ENCODE results near the gene MAGEA2. TPM values are rescaled to one million over a fixed set of nuclear protein-coding genes. Genes with fewer than 3 reads are reported as not detected.
"Not testable (repeated sequence)": the region's sequence is repeated elsewhere in the genome, so short reads cannot be mapped to it uniquely, and the experiment has no call there.

MAGEA2 gene, protein sequence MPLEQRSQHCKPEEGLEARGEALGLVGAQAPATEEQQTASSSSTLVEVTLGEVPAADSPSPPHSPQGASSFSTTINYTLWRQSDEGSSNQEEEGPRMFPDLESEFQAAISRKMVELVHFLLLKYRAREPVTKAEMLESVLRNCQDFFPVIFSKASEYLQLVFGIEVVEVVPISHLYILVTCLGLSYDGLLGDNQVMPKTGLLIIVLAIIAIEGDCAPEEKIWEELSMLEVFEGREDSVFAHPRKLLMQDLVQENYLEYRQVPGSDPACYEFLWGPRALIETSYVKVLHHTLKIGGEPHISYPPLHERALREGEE
- not detected for total RNA-seq

DNA sequence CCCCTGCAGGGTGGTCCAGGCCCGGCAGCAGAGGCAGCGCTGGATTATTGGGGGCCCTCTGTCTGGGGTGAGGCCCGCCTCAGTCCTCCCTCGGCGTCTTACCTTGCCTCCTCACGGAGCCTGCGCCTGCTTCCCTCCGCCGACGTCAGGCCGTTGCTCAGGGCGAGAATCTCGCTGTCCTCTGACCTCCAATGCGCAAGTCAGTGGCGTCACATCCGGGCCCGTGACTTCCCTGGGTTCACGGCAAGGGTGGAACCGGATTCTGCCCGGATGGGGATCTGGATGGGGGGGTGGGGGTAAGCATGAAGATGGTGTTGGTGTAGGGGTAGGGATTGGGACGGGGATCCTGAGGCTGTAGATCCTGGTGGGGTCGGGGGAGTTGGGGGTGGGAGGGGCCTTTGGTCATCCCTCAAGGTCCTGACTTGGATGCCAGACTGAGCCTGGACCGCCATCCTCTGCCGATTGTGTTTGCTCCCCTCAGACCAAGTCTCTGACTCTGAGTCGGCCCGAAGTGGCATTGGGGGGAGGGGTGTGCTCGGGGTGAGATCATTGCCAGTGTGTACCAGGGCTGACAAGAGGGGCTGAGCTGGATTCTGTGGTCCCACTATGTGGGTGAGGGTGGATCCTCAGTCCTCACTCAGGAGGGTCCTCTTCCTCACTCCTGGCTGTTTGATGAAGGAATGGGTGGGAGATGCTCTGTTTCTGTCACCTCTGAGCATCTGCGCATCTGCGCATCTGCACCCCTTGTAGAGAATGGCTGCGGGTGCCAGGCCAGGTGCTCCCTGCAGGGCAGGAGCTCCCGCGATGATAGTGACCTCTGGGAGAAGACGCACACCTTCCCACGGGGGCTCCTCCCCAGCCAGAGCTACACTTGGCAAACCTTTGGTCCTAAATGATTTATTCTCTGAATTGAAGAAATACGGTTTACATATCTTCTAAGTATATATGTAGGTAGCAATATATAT lies at the start of gene MAGEA2:
MAGEA2 (minus strand) TSS at position 157 of the 965 bp plus-strand sequence. CDS start 2,479 bp downstream, outside the sequence.
- not testable (repeated sequence) for FAIRE-seq

DNA sequence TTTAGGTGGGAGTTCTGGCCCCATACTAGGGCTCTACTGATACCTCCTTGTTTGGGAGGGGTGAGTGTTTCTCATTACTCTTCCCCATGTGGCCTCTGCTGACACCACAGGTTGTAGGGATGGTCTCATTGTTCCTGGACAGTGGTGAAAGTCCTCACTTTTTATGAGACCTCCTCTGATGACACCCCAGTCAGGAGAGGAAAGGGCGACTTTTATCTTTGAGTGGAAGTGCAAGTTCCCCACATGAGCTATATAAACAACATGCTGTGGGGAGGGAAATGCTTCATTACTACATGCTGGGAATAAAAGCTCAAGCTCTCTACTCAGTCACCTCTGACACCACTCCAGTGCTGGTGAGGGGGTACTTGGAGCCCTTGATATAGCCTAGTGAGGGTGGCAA lies 45.3 kb upstream of the MAGEA2 start:
- FAIRE-seq (no peak), DNase-seq (ENCODE audit: low spot score in 2 of 2) (no peak)

More for the DNA sequence above, at the start of gene MAGEA2:
- not testable (repeated sequence) for DNase-seq (ENCODE audit: low spot score in 2 of 2)

DNA sequence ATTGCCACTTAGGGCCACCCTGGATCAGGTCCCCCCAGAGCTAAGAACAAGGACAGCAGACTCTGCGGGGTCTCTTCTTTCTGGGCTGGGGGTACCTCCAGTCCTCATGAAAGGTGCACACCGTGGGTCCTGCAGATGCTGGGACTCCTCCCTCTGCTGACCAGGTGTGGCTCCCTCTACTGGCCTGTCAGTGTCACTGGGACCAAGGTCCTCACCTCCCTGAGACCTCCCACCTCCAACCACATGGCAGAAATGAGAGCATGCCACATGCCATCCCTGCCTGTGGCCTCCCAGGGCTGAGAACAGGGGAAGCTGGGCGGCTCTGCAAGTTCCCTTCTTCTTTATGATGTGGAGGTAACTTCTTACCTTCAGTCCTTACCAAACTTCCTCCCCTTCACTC lies 33.4 kb upstream of the MAGEA2 start:
- not testable (repeated sequence) for DNase-seq (ENCODE audit: low spot score in 2 of 2); FAIRE-seq

DNA sequence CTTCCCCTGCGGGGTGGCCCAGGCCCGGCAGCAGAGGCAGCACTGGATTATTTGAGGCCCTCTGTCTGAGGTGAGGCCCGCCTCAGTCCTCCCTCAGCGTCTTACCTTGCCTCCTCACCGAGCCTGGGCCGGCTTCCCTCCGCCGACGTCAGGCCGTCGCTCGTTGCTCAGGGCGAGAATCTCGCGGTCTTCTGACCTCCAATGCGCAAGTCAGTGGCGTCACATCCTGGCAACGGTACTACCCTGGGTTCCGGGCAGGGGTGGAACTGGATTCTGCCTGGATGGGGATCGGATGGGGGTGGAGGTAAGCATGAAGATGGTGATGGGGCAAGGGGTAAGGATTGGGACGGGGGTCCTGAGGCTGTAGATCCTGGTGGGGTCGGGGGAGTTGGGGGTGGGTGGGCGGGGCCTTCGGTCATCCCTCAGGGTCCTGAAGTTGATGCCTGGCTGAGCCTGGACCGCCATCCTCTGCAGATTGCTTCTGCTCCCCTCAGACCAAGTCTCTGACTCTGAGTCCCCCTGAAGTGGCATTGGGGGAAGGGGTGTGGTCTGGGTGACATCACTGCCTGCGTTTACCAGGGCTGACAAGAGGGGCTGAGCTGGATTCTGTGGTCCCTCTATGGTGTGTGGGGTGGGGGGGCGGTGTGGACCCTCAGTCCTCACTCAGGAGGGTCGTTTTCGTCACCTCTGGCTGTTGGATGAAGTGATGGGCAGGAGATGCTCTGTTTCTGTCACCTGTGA lies 16.1 kb upstream of the MAGEA2 start, which contains the start of gene MAGEA6:
MAGEA6 (minus strand) TSS at position 141 of the 741 bp plus-strand sequence. CDS start 2,039 bp downstream, outside the sequence.
- DNase-seq (ENCODE audit: low spot score in 2 of 2); FAIRE-seq: not testable (repeated sequence)

DNA sequence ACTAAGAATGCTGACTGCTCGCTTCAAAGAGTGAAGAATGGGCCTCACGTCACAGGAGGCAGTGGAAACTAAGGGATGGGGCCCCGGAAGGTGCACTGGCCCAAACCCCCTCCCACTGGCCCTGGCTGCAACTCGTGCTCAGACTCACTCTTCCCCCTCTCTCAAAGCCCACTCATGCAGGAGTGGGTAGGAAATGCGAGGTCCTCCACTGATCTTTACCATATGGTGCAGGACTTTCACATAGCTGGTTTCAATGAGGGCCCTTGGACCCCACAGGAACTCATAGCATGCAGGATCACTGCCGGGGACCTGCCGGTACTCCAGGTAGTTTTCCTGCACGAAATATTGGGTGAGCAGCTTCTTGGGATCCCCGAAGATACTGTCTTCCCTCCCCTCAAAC lies 12.9 kb upstream of the MAGEA2 start:
- DNase-seq (ENCODE audit: low spot score in 2 of 2); FAIRE-seq: not testable (repeated sequence)

DNA sequence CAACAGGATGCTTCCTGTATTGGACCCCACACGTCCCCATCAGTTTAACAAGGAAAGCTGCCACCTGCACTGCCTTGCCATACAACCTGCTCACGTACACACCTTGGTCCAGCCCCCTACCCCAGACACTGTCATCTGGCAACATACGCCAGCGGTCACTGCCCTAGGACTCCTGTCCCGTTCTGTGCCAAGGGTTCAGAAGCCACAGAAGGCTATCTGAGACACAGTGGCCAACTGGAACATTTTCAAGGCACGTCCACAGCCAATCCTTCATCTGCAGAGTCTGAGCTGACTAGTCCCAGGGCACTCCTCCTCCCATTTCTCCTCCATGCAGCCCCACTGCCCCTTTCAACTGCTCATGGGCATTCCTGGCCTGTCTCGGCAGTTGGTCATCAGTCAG lies 7.9 kb upstream of the MAGEA2 start:
- not testable (repeated sequence) for FAIRE-seq; DNase-seq (ENCODE audit: low spot score in 2 of 2)

DNA sequence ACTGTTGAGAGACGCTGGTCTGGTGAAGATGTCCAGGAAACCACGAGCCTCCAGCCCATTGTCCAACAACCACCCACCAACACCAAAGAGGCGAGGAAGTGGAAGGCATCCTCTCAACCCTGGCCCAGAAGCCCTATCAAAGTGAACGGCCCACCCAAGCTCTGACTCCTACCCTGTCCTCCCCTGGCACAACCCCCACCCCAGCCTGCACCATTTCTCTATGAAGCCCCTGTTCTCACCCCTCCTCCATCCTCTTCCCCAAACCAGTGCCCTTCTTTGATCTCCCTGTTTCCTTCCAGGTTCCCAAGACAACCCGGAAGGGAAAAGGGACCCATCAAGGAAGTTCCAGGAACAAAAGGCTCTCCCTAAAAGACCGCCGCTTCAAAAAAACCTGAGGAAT lies 5.9 kb upstream of the MAGEA2 start:
- FAIRE-seq: not testable (repeated sequence)

DNA sequence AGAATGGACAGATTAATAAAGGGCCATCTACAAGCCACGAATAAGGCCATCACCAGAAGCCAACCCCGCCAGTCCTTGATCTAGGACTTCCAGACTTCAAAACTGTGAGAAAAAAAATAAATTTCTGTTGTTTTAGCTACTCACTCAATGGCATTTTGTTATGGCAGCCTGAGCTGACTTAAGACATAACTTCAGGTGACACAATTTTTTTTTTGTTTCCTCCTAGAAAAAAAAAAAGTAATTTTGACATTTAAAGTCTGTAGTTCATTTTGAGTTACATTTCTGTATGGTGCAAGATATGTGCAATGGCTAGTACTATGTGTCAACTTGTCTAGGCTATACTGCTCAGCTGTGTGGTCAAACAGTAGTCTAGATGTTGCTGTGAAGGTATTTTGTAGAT lies 5.3 kb upstream of the MAGEA2 start, which contains the start of gene CSAG3:
CSAG3 (plus strand) TSS at position 301 of the 400 bp plus-strand sequence.
- not testable (repeated sequence) for DNase-seq (ENCODE audit: low spot score in 2 of 2); FAIRE-seq

More for the DNA sequence above, 5.9 kb upstream of the MAGEA2 start:
- DNase-seq (ENCODE audit: low spot score in 2 of 2): not testable (repeated sequence)

DNA sequence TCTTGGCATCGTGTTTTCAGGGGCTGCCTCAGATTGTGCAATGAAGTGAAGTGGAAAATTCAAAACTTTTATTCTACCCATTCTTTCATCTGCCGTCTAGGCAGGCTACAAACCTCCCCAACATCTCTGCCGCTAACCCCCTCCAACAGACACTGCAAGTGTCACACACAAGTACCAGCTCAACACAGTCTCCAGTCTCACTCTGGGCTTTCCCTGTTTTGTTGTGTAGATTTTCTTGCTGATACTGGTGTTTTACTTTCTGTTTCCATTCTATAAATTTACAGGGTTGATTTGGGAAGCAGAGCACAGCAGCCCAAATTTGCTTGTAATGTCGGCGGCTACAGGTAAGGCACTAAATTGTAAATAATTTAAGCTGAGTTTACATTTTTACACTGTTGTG lies 1.2 kb upstream of the MAGEA2 start:
- not testable (repeated sequence) for DNase-seq (ENCODE audit: low spot score in 2 of 2); FAIRE-seq

DNA sequence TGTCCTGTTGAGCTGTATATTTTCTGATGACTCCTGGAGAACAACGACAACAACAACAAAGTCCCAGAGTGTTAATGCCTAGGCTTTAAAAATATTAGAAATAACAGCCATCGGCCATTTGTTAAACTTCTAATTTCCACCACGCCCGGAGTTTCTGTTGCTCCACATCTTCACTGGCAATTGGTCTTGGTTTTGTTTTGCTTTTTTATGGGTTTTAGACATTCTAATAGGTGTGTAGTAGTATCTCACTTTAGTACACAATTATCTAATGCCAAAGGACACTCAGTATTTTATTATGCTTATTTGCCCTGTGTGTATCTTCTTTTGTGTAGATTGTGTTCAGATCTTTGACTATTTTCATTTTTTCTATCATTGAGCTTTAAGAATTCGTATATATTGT lies 15.1 kb downstream of the MAGEA2 start:
- DNase-seq (ENCODE audit: low spot score in 2 of 2) (no peak), FAIRE-seq (no peak)

DNA sequence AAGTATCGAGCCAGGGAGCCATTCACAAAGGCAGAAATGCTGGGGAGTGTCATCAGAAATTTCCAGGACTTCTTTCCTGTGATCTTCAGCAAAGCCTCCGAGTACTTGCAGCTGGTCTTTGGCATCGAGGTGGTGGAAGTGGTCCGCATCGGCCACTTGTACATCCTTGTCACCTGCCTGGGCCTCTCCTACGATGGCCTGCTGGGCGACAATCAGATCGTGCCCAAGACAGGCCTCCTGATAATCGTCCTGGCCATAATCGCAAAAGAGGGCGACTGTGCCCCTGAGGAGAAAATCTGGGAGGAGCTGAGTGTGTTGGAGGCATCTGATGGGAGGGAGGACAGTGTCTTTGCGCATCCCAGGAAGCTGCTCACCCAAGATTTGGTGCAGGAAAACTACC lies 17.1 kb downstream of the MAGEA2 start:
- DNase-seq (ENCODE audit: low spot score in 2 of 2); FAIRE-seq: not testable (repeated sequence)

DNA sequence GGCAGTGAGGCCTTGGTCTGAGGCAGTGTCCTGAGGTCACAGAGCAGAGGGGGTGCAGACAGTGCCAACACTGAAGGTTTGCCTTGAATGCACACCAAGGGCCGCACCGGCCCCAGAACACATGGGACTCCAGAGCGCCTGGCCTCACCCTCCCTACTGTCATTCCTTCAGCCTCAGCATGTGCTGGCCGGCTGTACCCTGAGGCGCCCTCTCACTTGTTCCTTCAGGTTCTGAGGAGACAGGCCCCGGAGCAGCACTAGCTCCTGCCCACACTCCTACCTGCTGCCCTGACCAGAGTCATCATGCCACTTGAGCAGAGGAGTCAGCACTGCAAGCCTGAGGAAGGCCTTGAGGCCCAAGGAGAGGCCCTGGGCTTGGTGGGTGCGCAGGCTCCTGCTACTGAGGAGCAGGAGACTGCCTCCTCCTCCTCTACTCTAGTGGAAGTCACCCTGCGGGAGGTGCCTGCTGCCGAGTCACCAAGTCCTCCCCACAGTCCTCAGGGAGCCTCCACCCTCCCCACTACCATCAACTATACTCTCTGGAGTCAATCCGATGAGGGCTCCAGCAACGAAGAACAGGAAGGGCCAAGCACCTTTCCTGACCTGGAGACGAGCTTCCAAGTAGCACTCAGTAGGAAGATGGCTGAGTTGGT lies 17.7 kb downstream of the MAGEA2 start:
- FAIRE-seq (no peak), DNase-seq (ENCODE audit: low spot score in 2 of 2) (no peak)

DNA sequence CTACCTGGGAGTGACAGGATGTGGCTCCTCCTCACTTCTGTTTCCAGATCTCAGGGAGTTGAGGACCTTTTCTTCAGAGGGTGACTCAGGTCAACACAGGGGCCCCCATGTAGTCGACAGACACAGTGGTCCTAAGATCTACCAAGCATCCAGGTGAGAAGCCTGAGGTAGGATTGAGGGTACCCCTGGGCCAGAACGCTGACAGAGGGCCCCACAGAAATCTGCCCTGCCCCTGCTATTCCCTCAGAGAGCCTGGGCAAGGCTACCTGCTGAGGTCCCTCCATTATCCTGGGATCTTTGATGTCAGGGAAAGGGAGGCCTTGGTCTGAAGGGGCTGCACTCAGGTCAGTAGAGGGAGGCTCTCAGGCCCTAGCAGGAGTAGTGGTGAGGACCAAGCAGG lies 18.5 kb downstream of the MAGEA2 start:
- DNase-seq (ENCODE audit: low spot score in 2 of 2) (no peak), FAIRE-seq (no peak)

DNA sequence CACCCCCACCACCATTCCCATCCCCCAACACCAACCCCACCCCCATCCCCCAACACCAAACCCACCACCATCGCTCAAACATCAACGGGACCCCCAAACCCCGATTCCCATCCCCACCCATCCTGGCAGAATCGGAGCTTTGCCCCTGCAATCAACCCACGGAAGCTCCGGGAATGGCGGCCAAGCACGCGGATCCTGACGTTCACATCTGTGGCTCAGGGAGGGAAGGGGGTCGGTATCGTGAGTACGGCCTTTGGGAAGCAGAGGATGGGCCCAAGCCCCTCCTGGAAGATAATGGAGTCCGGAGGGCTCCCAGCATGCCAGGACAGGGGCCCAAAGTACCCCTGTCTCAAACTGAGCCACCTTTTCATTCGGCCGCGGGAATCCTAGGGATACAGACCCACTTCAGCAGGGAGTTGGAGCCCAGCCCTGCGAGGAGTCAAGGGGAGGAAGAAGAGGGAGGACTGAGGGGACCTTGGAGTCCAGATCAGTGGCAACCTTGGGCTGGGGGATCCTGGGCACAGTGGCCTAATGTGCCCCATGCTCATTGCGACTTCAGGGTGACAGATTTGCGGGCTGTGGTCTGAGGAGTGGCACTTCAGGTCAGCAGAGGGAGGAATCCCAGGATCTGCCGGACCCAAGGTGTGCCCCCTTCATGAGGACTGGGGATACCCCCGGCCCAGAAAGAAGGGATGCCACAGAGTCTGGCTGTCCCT lies 19.3 kb downstream of the MAGEA2 start:
- not testable (repeated sequence) for DNase-seq (ENCODE audit: low spot score in 2 of 2); FAIRE-seq

DNA sequence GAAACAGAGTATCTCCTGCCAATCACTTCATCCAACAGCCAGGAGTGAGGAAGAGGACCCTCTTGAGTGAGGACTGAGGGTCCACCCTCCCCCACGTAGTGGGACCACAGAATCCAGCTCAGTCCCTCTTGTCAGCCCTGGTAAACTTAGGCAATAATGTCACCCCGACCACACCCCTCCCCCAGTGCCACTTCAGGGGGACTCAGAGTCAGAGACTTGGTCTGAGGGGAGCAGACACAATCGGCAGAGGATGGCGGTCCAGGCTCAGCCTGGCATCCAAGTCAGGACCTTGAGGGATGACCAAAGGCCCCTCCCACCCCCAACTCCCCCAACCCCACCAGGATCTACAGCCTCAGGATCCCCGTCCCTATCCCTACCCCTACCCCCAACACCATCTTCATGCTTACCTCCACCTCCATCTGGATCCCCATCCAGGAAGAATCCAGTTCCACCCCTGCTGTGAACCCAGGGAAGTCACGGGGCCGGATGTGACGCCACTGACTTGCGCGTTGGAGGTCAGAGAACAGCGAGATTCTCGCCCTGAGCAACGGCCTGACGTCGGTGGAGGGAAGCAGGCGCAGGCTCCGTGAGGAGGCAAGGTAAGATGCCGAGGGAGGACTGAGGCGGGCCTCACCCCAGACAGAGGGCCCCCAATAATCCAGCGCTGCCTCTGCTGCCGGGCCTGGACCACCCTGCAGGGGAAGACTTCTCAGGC lies 20.2 kb downstream of the MAGEA2 start, which contains the start of the genes CSAG1 and MAGEA12:
CSAG1 (minus strand) TSS at position 461 of the 715 bp plus-strand sequence. CDS start 1,261 bp downstream, outside the sequence.
MAGEA12 (plus strand) TSS at position 497 of the 715 bp plus-strand sequence. CDS start 2,405 bp downstream, outside the sequence.
- no peak for FAIRE-seq
- no peak for DNase-seq (ENCODE audit: low spot score in 2 of 2)

DNA sequence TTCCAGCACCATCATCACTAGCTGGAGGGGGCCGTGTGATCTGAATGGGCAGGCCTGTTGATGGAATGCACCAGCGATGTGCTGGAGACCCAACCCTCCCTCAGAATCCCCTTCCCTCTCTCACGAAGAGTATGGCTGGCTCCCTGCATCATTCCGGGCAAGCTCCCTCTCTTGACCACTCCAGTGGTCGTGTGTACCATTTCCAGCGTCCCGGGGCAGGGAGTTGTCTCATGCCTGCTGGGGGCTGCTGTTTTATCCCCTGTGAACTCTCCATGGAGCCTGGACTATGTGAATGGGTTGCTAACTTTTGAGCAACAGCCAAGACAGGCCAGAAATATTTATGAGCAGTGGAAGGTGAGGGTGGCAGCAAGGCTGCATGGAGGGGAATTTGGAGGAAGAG lies 28.2 kb downstream of the MAGEA2 start:
- DNase-seq (ENCODE audit: low spot score in 2 of 2) (no peak), FAIRE-seq (no peak)

DNA sequence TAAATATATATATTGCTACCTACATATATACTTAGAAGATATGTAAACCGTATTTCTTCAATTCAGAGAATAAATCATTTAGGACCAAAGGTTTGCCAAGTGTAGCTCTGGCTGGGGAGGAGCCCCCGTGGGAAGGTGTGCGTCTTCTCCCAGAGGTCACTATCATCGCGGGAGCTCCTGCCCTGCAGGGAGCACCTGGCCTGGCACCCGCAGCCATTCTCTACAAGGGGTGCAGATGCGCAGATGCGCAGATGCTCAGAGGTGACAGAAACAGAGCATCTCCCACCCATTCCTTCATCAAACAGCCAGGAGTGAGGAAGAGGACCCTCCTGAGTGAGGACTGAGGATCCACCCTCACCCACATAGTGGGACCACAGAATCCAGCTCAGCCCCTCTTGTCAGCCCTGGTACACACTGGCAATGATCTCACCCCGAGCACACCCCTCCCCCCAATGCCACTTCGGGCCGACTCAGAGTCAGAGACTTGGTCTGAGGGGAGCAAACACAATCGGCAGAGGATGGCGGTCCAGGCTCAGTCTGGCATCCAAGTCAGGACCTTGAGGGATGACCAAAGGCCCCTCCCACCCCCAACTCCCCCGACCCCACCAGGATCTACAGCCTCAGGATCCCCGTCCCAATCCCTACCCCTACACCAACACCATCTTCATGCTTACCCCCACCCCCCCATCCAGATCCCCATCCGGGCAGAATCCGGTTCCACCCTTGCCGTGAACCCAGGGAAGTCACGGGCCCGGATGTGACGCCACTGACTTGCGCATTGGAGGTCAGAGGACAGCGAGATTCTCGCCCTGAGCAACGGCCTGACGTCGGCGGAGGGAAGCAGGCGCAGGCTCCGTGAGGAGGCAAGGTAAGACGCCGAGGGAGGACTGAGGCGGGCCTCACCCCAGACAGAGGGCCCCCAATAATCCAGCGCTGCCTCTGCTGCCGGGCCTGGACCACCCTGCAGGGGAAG lies 39.5 kb downstream of the MAGEA2 start, which contains the start of gene MAGEA2B:
MAGEA2B (plus strand) TSS at position 814 of the 973 bp plus-strand sequence. CDS start 2,479 bp downstream, outside the sequence.
- not testable (repeated sequence) for FAIRE-seq; DNase-seq (ENCODE audit: low spot score in 2 of 2)

All from frontal cortex (tissue), 4 donors.